Karpas-422 (cell line): ENCODE measurements around the gene SIN3A. TPM values are rescaled to one million over a fixed set of nuclear protein-coding genes. Genes with fewer than 3 reads are reported as not detected.
"Not testable (repeated sequence)": the region's sequence is repeated elsewhere in the genome, so short reads cannot be mapped to it uniquely, and the experiment has no call there.

Experiments used
- DNase-seq: peaks from one replicate; pipeline ENCODE4 v3.0.0-alpha.2; 2015
- H2AFZ ChIP-seq: fragments of 200-600 bp; sonication (generic); 2 replicates; pipeline ENCODE4 v1.6.1; 2014; ENCODE audit warnings: antibody characterized with exemption, low read length, mixed read lengths
- H3K27ac ChIP-seq: fragments of 200-600 bp; sonication (generic); 2 replicates; pipeline ENCODE4 v1.5.1; 2014; ENCODE audit warnings: mild to moderate bottlenecking, low read length, moderate library complexity
- H3K27me3 ChIP-seq: fragments of 200-600 bp; sonication (generic); 2 replicates; pipeline ENCODE4 v1.6.1; 2014; ENCODE audit warnings: low read length, mixed read lengths
- H3K36me3 ChIP-seq: fragments of 200-600 bp; sonication (generic); 2 replicates; pipeline ENCODE4 v1.6.1; 2014; ENCODE audit warnings: low read length, mixed read lengths; ENCODE audit not compliant: insufficient read depth
- H3K4me1 ChIP-seq: fragments of 200-600 bp; sonication (generic); 2 replicates; pipeline ENCODE4 v1.6.1; 2014; ENCODE audit warnings: mild to moderate bottlenecking, low read length, mixed read lengths
- H3K4me2 ChIP-seq: fragments of 200-600 bp; sonication (generic); 2 replicates; pipeline ENCODE4 v1.6.1; 2014; ENCODE audit warnings: low read length, low read depth, mild to moderate bottlenecking; ENCODE audit not compliant: poor library complexity, severe bottlenecking
- H3K4me3 ChIP-seq: fragments of 200-600 bp; sonication (generic); 2 replicates; pipeline ENCODE4 v1.5.1; 2014; ENCODE audit warnings: mild to moderate bottlenecking, antibody characterized with exemption, low read length, mixed read lengths
- H3K79me2 ChIP-seq: fragments of 200-600 bp; sonication (generic); 2 replicates; pipeline ENCODE4 v1.6.1; 2014; ENCODE audit warnings: mild to moderate bottlenecking, low read length, mixed read lengths
- H3K9ac ChIP-seq: fragments of 200-600 bp; sonication (generic); 2 replicates; pipeline ENCODE4 v1.6.0; 2014; ENCODE audit warnings: low read length
- H3K9me2 ChIP-seq: fragments of 200-600 bp; sonication (generic), shearing (Covaris generic); replicated peaks from 2 replicates; pipeline ENCODE4 v1.6.0; 2014; ENCODE audit warnings: mild to moderate bottlenecking, low read length, moderate library complexity; ENCODE audit not compliant: insufficient read depth
- H3K9me3 ChIP-seq: fragments of 300-700, 200-600 bp; sonication (generic); 2 replicates; pipeline ENCODE4 v1.6.1; 2014; ENCODE audit warnings: low read length, mixed read lengths
- H4K20me1 ChIP-seq: fragments of 200-600 bp; sonication (generic); 2 replicates; pipeline ENCODE4 v1.6.1; 2014; ENCODE audit warnings: mild to moderate bottlenecking, antibody characterized with exemption, low read length, low read depth; ENCODE audit not compliant: insufficient read depth
- total RNA-seq: library from RNA; depleted of rRNA; stranded (reverse); fragments of >200 nt; shearing (Covaris generic); gene quantifications from 2 replicates; pipeline ENCODE4 v1.2.3, GENCODE V29; 2014; ENCODE audit warnings: low replicate concordance

Gene SIN3A
- total RNA-seq, 1 experiment from 2014 or later: 45.3 TPM

DNA sequence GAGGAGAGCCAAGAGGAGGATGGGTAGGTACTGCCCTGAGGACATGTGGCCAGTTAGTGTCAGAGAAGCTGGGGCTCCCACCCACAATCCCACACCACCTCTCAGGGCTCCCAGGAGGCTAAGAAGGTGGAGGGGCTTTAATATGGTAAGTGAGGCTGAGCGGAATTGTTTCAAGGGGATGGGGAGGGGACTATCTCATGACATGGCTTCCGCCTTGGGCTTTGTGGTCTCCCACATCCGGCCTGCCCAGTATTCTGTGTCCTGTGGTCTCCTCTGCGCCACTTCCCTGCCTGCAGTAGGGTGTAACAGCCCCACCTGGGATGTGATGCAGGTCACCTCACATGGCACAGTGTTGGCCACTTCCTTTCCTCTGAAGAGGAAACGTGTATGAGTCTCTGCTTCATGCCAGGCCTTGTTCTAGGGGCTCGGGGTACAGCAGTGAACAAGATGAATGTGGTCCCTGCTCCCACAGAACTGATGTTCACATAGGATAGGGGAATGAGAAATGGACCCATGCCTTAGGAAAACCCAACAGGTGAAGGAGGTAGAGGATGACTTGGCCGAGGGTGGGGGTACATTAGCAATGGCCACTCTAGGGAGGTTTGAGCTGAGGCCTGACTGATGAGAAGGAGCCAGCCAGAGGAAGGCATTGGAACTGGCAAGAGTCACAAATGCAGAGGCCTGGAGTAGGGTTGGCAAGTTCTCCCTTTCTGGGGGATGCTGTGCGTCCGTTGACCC lies 101.5 kb downstream of the SIN3A start:
- Histone ChIP-seq H3K79me2 (no peaks in the 10 kb centered on the region), H2AFZ (no peak overlapping the region), H3K4me1 (peaks cover 37% of the 10 kb centered on the region), H4K20me1 (0 out of 2 replicates have a peak, but pooled peaks cover 5% of the 10 kb centered on the region), H3K27me3 (no peaks in the 10 kb centered on the region), H3K9me3 (no peaks in the 10 kb centered on the region), H3K27ac (peak overlapping the region; percentile 39), H3K9ac (0 out of 2 replicates have a peak overlapping the region, but pooled peaks have one; percentile 27), H3K36me3 (no peaks in the 10 kb centered on the region), H3K4me3 (no peak overlapping the region), H3K4me2 (peak overlapping the region; percentile 18), H3K9me2 (no peaks in the 10 kb centered on the region)
- peak; percentile 69 for DNase-seq

DNA sequence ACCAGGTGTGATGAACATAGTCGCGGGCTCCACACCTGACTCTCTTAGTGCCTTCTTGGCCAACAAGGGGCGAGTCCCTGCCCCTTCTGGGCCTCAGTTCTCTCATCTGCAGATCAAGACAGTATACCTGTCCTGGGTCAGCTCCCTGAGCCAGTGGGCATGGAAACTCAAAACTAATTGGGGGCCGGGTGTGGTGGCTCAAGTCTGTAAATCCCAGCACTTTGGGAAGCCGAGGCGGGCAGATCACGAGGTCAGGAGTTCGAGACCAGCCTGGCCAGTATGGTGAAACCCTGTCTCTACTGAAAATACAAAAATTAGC lies 102.2 kb downstream of the SIN3A start:
- H3K36me3 ChIP-seq, H4K20me1 ChIP-seq, H3K4me2 ChIP-seq, H3K79me2 ChIP-seq, H3K9me2 ChIP-seq, H3K4me3 ChIP-seq, DNase-seq, H2AFZ ChIP-seq, H3K27me3 ChIP-seq, H3K9me3 ChIP-seq, H3K9ac ChIP-seq: not testable (repeated sequence)
- Histone ChIP-seq H3K4me1 (peaks cover 37% of the 10 kb centered on the region), H3K27ac (peak overlapping the region; percentile 39; the same call in 1 of the 2 replicates)

DNA sequence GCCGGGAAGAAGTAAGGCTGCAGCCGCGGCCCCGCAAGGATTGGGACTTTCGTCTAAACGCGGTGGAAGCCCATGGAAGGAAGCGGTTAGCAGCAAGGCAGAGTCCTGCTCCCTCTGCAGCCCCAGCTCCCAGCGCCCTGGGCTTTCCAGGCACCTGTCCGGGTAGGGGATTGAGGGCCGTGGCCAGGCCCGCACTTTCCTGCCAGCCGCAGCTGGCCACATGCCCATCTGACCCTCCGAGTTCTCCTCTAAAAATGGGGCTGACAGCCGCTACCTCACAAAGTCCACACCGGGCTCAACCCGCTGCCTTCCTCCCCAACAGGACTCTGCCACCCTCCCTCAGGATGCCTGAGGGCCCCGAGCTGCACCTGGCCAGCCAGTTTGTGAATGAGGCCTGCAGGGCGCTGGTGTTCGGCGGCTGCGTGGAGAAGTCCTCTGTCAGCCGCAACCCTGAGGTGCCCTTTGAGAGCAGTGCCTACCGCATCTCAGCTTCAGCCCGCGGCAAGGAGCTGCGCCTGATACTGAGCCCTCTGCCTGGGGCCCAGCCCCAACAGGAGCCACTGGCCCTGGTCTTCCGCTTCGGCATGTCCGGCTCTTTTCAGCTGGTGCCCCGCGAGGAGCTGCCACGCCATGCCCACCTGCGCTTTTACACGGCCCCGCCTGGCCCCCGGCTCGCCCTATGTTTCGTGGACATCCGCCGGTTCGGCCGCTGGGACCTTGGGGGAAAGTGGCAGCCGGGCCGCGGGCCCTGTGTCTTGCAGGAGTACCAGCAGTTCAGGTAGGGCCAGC lies 102.7 kb downstream of the SIN3A start:
- Histone ChIP-seq H3K27ac (no peak overlapping the region), H3K4me2 (peak overlapping the region; percentile 82), H3K9me3 (no peaks in the 10 kb centered on the region), H3K9me2 (no peaks in the 10 kb centered on the region), H2AFZ (no peak overlapping the region), H3K4me1 (peaks cover 37% of the 10 kb centered on the region), H3K27me3 (no peaks in the 10 kb centered on the region), H3K4me3 (peak overlapping the region; percentile 72; the same call in 1 of the 2 replicates), H4K20me1 (0 out of 2 replicates have a peak, but pooled peaks cover 5% of the 10 kb centered on the region), H3K79me2 (no peaks in the 10 kb centered on the region), H3K36me3 (no peaks in the 10 kb centered on the region), H3K9ac (peak overlapping the region; percentile 71)
- no peak for DNase-seq

DNA sequence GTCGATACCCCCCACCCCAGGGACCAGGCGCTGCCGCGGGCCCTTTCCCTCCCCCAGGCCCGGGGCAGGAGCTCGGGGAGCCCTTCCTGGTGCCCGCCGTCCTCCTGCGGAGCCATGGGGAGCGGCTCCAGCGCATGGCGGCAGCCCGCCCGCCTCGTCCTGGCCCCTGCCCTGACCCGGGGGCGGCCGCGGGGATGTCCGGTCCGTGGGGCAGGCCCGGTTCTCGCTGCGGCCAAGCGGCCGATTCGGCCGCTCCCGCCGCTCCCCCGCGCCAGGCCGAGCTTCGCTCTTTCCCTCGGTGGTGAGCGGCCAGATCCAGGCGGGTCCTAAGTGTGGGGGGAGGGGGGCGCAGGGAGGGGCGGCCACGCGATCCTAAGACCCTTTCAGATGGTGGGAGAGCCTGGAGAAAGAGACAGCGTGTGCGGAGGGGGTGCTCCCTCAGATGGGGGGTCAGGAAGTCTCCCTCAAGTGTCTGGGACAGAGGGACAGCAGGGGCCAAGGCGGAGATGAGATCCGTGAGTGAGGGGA lies 103.4 kb downstream of the SIN3A start:
- no peak overlapping the region for H3K27ac ChIP-seq
- peak overlapping the region; percentile 71 for H3K9ac ChIP-seq
- no peaks in the 10 kb centered on the region for H3K9me3 ChIP-seq
- no peak overlapping the region for H2AFZ ChIP-seq
- H4K20me1 ChIP-seq: 0 out of 2 replicates have a peak, but pooled peaks cover 5% of the 10 kb centered on the region
- no peaks in the 10 kb centered on the region for H3K27me3 ChIP-seq
- peak overlapping the region; percentile 82 for H3K4me2 ChIP-seq
- H3K9me2 ChIP-seq: no peaks in the 10 kb centered on the region
- peak overlapping the region; percentile 72 for H3K4me3 ChIP-seq
- no peaks in the 10 kb centered on the region for H3K79me2 ChIP-seq
- no peak for DNase-seq
- H3K4me1 ChIP-seq: peaks cover 37% of the 10 kb centered on the region
- no peaks in the 10 kb centered on the region for H3K36me3 ChIP-seq

DNA sequence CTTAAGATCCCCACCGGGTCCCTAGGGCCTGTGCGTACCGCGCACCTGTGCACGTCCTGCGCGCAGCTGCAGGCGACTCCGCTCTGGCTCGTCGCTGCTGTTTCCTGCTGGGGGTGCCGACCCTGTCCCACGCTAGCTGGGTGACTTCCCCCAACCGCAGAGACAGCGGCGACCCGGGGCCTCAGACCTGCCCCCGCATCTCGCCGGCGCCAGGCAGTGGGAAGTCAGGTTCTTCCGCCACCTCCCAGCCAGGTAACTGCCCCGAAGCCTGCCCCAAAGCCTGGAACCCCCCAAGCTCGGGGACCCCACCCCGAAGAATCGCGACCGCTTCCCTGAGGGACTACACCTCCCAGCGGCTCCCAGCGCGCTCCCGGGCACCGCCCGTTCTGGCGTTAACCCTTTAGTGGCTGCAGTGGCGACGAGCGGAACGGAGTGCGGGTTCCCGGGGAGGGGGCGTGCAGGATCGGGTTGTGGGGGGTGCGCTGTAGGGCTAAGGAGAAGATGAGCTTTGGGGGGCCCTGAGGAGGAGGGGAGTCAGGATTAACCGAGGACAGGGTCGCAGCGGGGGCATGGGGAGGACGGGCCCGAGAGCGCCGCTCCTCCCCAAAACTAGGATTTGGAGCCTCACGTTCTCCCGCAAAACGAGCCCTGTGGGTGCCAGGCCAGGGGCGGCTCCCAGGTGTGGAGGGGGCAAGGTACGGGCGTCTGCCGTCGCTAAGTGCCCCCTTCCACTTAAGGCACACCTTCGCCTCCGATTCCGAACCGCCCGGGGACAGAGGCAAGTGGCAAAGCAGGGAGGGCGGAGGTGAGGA lies 104.1 kb downstream of the SIN3A start:
- Histone ChIP-seq H3K4me1 (peaks cover 37% of the 10 kb centered on the region), H3K4me2 (peak overlapping the region; percentile 82), H3K27me3 (no peaks in the 10 kb centered on the region), H3K79me2 (no peaks in the 10 kb centered on the region), H3K9me2 (no peaks in the 10 kb centered on the region), H3K9ac (peak overlapping the region; percentile 71), H4K20me1 (0 out of 2 replicates have a peak, but pooled peaks cover 5% of the 10 kb centered on the region), H3K4me3 (peak overlapping the region; percentile 72), H2AFZ (peak overlapping the region; percentile 12; the same call in 1 of the 2 replicates), H3K27ac (no peak overlapping the region), H3K9me3 (no peaks in the 10 kb centered on the region), H3K36me3 (no peaks in the 10 kb centered on the region)
- DNase-seq: peak; percentile 77

DNA sequence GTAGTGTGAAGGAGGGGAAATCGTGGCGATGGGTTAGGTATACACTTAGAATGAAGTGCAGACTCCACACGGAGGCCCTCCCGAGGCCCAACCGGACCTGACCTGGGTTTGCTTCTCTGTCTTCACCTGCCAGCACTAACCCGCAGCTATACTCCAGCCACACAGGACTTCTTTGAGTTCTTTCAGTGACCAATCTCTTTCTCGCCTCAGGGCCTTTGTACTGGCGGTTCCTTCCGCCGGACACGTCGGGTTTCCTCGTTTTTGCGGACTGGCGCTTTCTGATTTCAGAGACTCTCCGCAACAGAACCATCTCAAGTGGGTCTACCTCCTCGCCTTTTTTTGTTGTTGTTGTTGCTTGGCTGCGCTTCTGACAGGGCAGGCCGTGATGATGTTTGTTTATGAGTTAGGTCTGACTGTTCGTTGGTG lies 104.7 kb downstream of the SIN3A start, which contains the start of gene NEIL1:
Gene NEIL1 (plus strand): TSS at position 244 of the 426 bp plus-strand sequence. CDS start 1,867 bp downstream, outside the sequence.
- H3K9ac ChIP-seq: peak within 1 kb of the TSS; percentile 71
- H3K79me2 ChIP-seq: no peaks in the 10 kb centered on the region
- H3K27me3 ChIP-seq: no peaks in the 10 kb centered on the region
- H4K20me1 ChIP-seq: 0 out of 2 replicates have a peak, but pooled peaks cover 5% of the 10 kb centered on the region
- peaks cover 37% of the 10 kb centered on the region for H3K4me1 ChIP-seq
- no peak within 1 kb of the TSS for H3K27ac ChIP-seq
- H3K9me2 ChIP-seq: no peaks in the 10 kb centered on the region
- DNase-seq: no peak
- no peaks in the 10 kb centered on the region for H3K36me3 ChIP-seq
- peak within 1 kb of the TSS; percentile 12; the same call in 1 of the 2 replicates for H2AFZ ChIP-seq
- H3K4me2 ChIP-seq: peak within 1 kb of the TSS; percentile 82
- H3K4me3 ChIP-seq: peak within 1 kb of the TSS; percentile 72
- H3K9me3 ChIP-seq: no peaks in the 10 kb centered on the region

DNA sequence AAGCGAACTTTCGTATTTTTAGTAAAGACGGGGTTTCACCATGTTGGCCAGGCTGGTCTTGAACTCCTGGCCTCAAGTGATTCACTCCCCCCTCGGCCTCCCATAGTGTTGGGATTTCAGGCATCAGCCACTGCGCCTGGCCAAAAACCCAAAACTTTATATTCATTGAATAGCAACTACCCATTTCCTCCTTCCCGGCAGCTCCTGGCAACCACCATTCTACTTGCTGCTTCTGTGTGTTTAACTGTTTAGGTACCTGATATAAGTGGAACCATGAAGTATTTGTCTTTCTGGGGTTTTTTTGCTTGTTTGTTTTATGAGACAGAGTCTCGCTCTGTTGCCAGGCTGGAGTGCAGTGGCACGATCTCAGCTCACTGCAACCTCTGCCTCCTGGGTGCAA lies 107.5 kb downstream of the SIN3A start:
- not testable (repeated sequence) for H3K4me3 ChIP-seq, H3K79me2 ChIP-seq, H3K9ac ChIP-seq, H3K9me2 ChIP-seq, H3K27ac ChIP-seq, H3K9me3 ChIP-seq, H2AFZ ChIP-seq, H3K4me2 ChIP-seq, H4K20me1 ChIP-seq, H3K36me3 ChIP-seq, H3K27me3 ChIP-seq, DNase-seq
- peaks cover 24% of the 10 kb centered on the region for H3K4me1 ChIP-seq
